ENCODE measurements around the gene ARV1.

Gene ARV1

GRCh38 chr1:231023150-231023549 lies 44.3 kb downstream of the ARV1 start:
- DNase-seq = no peak
- H3K18ac ChIP-seq (ENCODE audit: low read depth in 1 of 2, low read length in 2 of 2) = no peak overlapping the region

GRCh38 chr1:231026576-231026975 lies 47.7 kb downstream of the ARV1 start:
- no peak overlapping the region for H2AFZ ChIP-seq (ENCODE audit: low read depth, low read length)
- no peak overlapping the region for H4K91ac ChIP-seq (ENCODE audit: low read length)
- H3K4me3 ChIP-seq (ENCODE audit: insufficient read depth in 1 of 2, low read depth in 1 of 2, low read length in 2 of 2) = no peak overlapping the region
- H2BK120ac ChIP-seq (ENCODE audit: low read depth, low read length) = no peak overlapping the region
- no peaks in the 10 kb centered on the region for H3K9me3 ChIP-seq (ENCODE audit: control insufficient read depth, low read length)
- H3K27ac ChIP-seq (ENCODE audit: low read length, poor library complexity, severe bottlenecking) = no peak overlapping the region
- H2AK5ac ChIP-seq (ENCODE audit: low read length, severe bottlenecking) = no peak overlapping the region
- no peak overlapping the region for H2BK5ac ChIP-seq (ENCODE audit: low read depth, low read length, poor library complexity, severe bottlenecking)
- no peak overlapping the region for H3K23ac ChIP-seq (ENCODE audit: low read length in 2 of 2)
- peaks cover 0 to 11% of the 10 kb centered on the region in 2 experiments for H3K36me3 ChIP-seq (ENCODE audit: control insufficient read depth in 1 of 2, insufficient read depth in 2 of 2, low read depth in 1 of 2, low read length in 2 of 2)
- WGBS = 85% methylated on average over 6 of the region's 6 CpGs
- no peak overlapping the region for H2BK12ac ChIP-seq (ENCODE audit: low read length in 2 of 2)
- no peak overlapping the region for H3K18ac ChIP-seq (ENCODE audit: low read depth in 1 of 2, low read length in 2 of 2)
- no peak overlapping the region for H4K8ac ChIP-seq (ENCODE audit: low read length)
- no peak overlapping the region for H2BK15ac ChIP-seq (ENCODE audit: low read depth, poor library complexity, severe bottlenecking)
- H3K4me1 ChIP-seq (ENCODE audit: control insufficient read depth, insufficient read depth, low read depth, low read length) = peaks cover 2% of the 10 kb centered on the region
- no peak for DNase-seq
- no peaks in the 10 kb centered on the region for H3K27me3 ChIP-seq (ENCODE audit: control insufficient read depth in 1 of 2, insufficient read depth in 1 of 2, low read length in 2 of 2)
- H3K4me2 ChIP-seq (ENCODE audit: low read length, poor library complexity, severe bottlenecking) = no peak overlapping the region
- no peak overlapping the region for H3K14ac ChIP-seq (ENCODE audit: low read length in 2 of 2)
- no peak overlapping the region for H3K9ac ChIP-seq (ENCODE audit: low read length)
- peaks cover 17% of the 10 kb centered on the region for H3K79me1 ChIP-seq (replicated peaks; ENCODE audit: low read length, poor library complexity, severe bottlenecking)
- H3K4ac ChIP-seq (ENCODE audit: low read depth in 1 of 2, low read length in 2 of 2) = no peak overlapping the region

More at GRCh38 chr1:231023150-231023549, 44.3 kb downstream of the ARV1 start:
- Histone ChIP-seq H2BK120ac (ENCODE audit: low read depth, low read length) (no peak overlapping the region), H3K27ac (ENCODE audit: low read length, poor library complexity, severe bottlenecking) (no peak overlapping the region), H2BK5ac (ENCODE audit: low read depth, low read length, poor library complexity, severe bottlenecking) (no peak overlapping the region), H3K9me3 (ENCODE audit: control insufficient read depth, low read length) (no peaks in the 10 kb centered on the region), H4K8ac (ENCODE audit: low read length) (no peak overlapping the region), H3K79me1 (replicated peaks; ENCODE audit: low read length, poor library complexity, severe bottlenecking) (peaks cover 9% of the 10 kb centered on the region), H2BK15ac (ENCODE audit: low read depth, poor library complexity, severe bottlenecking) (no peak overlapping the region), H3K4ac (ENCODE audit: low read depth in 1 of 2, low read length in 2 of 2) (peak overlapping the region in 1 of 2 experiments; percentile 20), H2BK12ac (ENCODE audit: low read length in 2 of 2) (peak overlapping the region; percentile 55 to 79), H3K36me3 (ENCODE audit: control insufficient read depth in 1 of 2, insufficient read depth in 2 of 2, low read depth in 1 of 2, low read length in 2 of 2) (peaks cover 10 to 14% of the 10 kb centered on the region in 2 experiments), H3K27me3 (ENCODE audit: control insufficient read depth in 1 of 2, insufficient read depth in 1 of 2, low read length in 2 of 2) (no peaks in the 10 kb centered on the region), H3K4me3 (ENCODE audit: insufficient read depth in 1 of 2, low read depth in 1 of 2, low read length in 2 of 2) (no peak overlapping the region), H2AK5ac (ENCODE audit: low read length, severe bottlenecking) (no peak overlapping the region), H4K91ac (ENCODE audit: low read length) (peak overlapping the region; percentile 85), H3K4me1 (ENCODE audit: control insufficient read depth, insufficient read depth, low read depth, low read length) (peaks cover 5% of the 10 kb centered on the region), H3K14ac (ENCODE audit: low read length in 2 of 2) (no peak overlapping the region), H3K23ac (ENCODE audit: low read length in 2 of 2) (no peak overlapping the region), H3K4me2 (ENCODE audit: low read length, poor library complexity, severe bottlenecking) (no peak overlapping the region), H2AFZ (ENCODE audit: low read depth, low read length) (no peak overlapping the region), H3K9ac (ENCODE audit: low read length) (no peak overlapping the region)
- 92% methylated on average over 9 of the region's 9 CpGs for WGBS

GRCh38 chr1:231027136-231027925 lies 48.4 kb downstream of the ARV1 start:
- H3K27ac ChIP-seq (ENCODE audit: low read length, poor library complexity, severe bottlenecking) = no peak overlapping the region
- H2BK5ac ChIP-seq (ENCODE audit: low read depth, low read length, poor library complexity, severe bottlenecking) = no peak overlapping the region
- no peaks in the 10 kb centered on the region for H3K27me3 ChIP-seq (ENCODE audit: control insufficient read depth in 1 of 2, insufficient read depth in 1 of 2, low read length in 2 of 2)
- no peak for DNase-seq
- H4K8ac ChIP-seq (ENCODE audit: low read length) = no peak overlapping the region
- H3K23ac ChIP-seq (ENCODE audit: low read length in 2 of 2) = no peak overlapping the region
- no peak overlapping the region for H3K4ac ChIP-seq (ENCODE audit: low read depth in 1 of 2, low read length in 2 of 2)
- 87% methylated on average over 23 of the region's 23 CpGs for WGBS
- peak overlapping the region in 1 of 2 experiments; percentile 47 for H2BK12ac ChIP-seq (ENCODE audit: low read length in 2 of 2)
- peak overlapping the region; percentile 45 for H4K91ac ChIP-seq (ENCODE audit: low read length)
- no peak overlapping the region for H3K9ac ChIP-seq (ENCODE audit: low read length)
- peak overlapping the region in 1 of 2 experiments; percentile 18 for H3K14ac ChIP-seq (ENCODE audit: low read length in 2 of 2)
- H3K9me3 ChIP-seq (ENCODE audit: control insufficient read depth, low read length) = no peaks in the 10 kb centered on the region
- H3K4me1 ChIP-seq (ENCODE audit: control insufficient read depth, insufficient read depth, low read depth, low read length) = peaks cover 2% of the 10 kb centered on the region
- peak overlapping the region; percentile 77 for H2BK15ac ChIP-seq (ENCODE audit: low read depth, poor library complexity, severe bottlenecking)
- H2AFZ ChIP-seq (ENCODE audit: low read depth, low read length) = no peak overlapping the region
- peak overlapping the region in 1 of 2 experiments; percentile 14 for H3K4me3 ChIP-seq (ENCODE audit: insufficient read depth in 1 of 2, low read depth in 1 of 2, low read length in 2 of 2)
- H3K4me2 ChIP-seq (ENCODE audit: low read length, poor library complexity, severe bottlenecking) = no peak overlapping the region
- no peak overlapping the region for H2AK5ac ChIP-seq (ENCODE audit: low read length, severe bottlenecking)
- no peak overlapping the region for H2BK120ac ChIP-seq (ENCODE audit: low read depth, low read length)
- H3K79me1 ChIP-seq (replicated peaks; ENCODE audit: low read length, poor library complexity, severe bottlenecking) = peaks cover 17% of the 10 kb centered on the region
- peaks cover 0 to 11% of the 10 kb centered on the region in 2 experiments for H3K36me3 ChIP-seq (ENCODE audit: control insufficient read depth in 1 of 2, insufficient read depth in 2 of 2, low read depth in 1 of 2, low read length in 2 of 2)
- H3K18ac ChIP-seq (ENCODE audit: low read depth in 1 of 2, low read length in 2 of 2) = peak overlapping the region in 1 of 2 experiments; percentile 50

- no peak overlapping the region for H3K14ac ChIP-seq (ENCODE audit: low read length in 2 of 2)
- peaks cover 0 to 11% of the 10 kb centered on the region in 2 experiments for H3K36me3 ChIP-seq (ENCODE audit: control insufficient read depth in 1 of 2, insufficient read depth in 2 of 2, low read depth in 1 of 2, low read length in 2 of 2)
- H3K23ac ChIP-seq (ENCODE audit: low read length in 2 of 2) = no peak overlapping the region
- H2BK5ac ChIP-seq (ENCODE audit: low read depth, low read length, poor library complexity, severe bottlenecking) = no peak overlapping the region
- no peak overlapping the region for H2BK15ac ChIP-seq (ENCODE audit: low read depth, poor library complexity, severe bottlenecking)
- peak overlapping the region; percentile 45 for H4K91ac ChIP-seq (ENCODE audit: low read length)
- peaks cover 4% of the 10 kb centered on the region for H3K4me1 ChIP-seq (ENCODE audit: control insufficient read depth, insufficient read depth, low read depth, low read length)
- no peak overlapping the region for H3K4ac ChIP-seq (ENCODE audit: low read depth in 1 of 2, low read length in 2 of 2)
- no peak for DNase-seq
- H3K4me2 ChIP-seq (ENCODE audit: low read length, poor library complexity, severe bottlenecking) = no peak overlapping the region
- no peak overlapping the region for H2AFZ ChIP-seq (ENCODE audit: low read depth, low read length)
- WGBS = 97% methylated on average over 8 of the region's 10 CpGs
- H3K27ac ChIP-seq (ENCODE audit: low read length, poor library complexity, severe bottlenecking) = no peak overlapping the region
- peak overlapping the region; percentile 22 to 65 for H2BK12ac ChIP-seq (ENCODE audit: low read length in 2 of 2)
- no peaks in the 10 kb centered on the region for H3K9me3 ChIP-seq (ENCODE audit: control insufficient read depth, low read length)
- H2BK120ac ChIP-seq (ENCODE audit: low read depth, low read length) = no peak overlapping the region
- peaks cover 17% of the 10 kb centered on the region for H3K79me1 ChIP-seq (replicated peaks; ENCODE audit: low read length, poor library complexity, severe bottlenecking)
- H3K18ac ChIP-seq (ENCODE audit: low read depth in 1 of 2, low read length in 2 of 2) = no peak overlapping the region
- H3K9ac ChIP-seq (ENCODE audit: low read length) = no peak overlapping the region
- H3K4me3 ChIP-seq (ENCODE audit: insufficient read depth in 1 of 2, low read depth in 1 of 2, low read length in 2 of 2) = no peak overlapping the region
- peak overlapping the region; percentile 55 for H4K8ac ChIP-seq (ENCODE audit: low read length)
- H2AK5ac ChIP-seq (ENCODE audit: low read length, severe bottlenecking) = no peak overlapping the region
- no peaks in the 10 kb centered on the region for H3K27me3 ChIP-seq (ENCODE audit: control insufficient read depth in 1 of 2, insufficient read depth in 1 of 2, low read length in 2 of 2)
Observed at GRCh38 chr1:231027971-231028370, 49.1 kb downstream of the ARV1 start.
